Measurements from ENCODE around the gene RAB17.
A peak's percentile ranks its signal among the peaks of the same experiment; 100 is the strongest.
"Not testable (repeated sequence)": the region's sequence is repeated elsewhere in the genome, so short reads cannot be mapped to it uniquely, and the experiment has no call there.

Gene RAB17

GRCh38 chr2:237624565-237624964 lies 34.0 kb upstream of the RAB17 start:
- DNase-seq (ENCODE audit: low read depth in 2 of 2): no peak

GRCh38 chr2:237623428-237624403 lies 33.2 kb upstream of the RAB17 start:
- no peak for DNase-seq (ENCODE audit: low read depth in 2 of 2)

GRCh38 chr2:237618449-237618848 lies 27.9 kb upstream of the RAB17 start:
- DNase-seq (ENCODE audit: low read depth in 2 of 2): no peak

- DNase-seq (ENCODE audit: low read depth in 2 of 2): no peak
These were observed 27.1 kb upstream of the RAB17 start for GRCh38 chr2:237617587-237617982.

GRCh38 chr2:237616734-237617586 lies 26.4 kb upstream of the RAB17 start:
- no peak for DNase-seq (ENCODE audit: low read depth in 2 of 2)

GRCh38 chr2:237616373-237616733 lies 25.8 kb upstream of the RAB17 start:
- DNase-seq (ENCODE audit: low read depth in 2 of 2): no peak

GRCh38 chr2:237615631-237616249 lies 25.2 kb upstream of the RAB17 start:
- DNase-seq (ENCODE audit: low read depth in 2 of 2): no peak

GRCh38 chr2:237614151-237614720 lies 23.7 kb upstream of the RAB17 start:
- no peak for DNase-seq (ENCODE audit: low read depth in 2 of 2)

- no peak for DNase-seq (ENCODE audit: low read depth in 2 of 2)
These were observed 23.1 kb upstream of the RAB17 start for GRCh38 chr2:237613679-237614078.

- no peak for DNase-seq (ENCODE audit: low read depth in 2 of 2)
These were observed 22.2 kb upstream of the RAB17 start for GRCh38 chr2:237612527-237613357.

GRCh38 chr2:237606522-237606921 lies 16.0 kb upstream of the RAB17 start:
- DNase-seq (ENCODE audit: low read depth in 2 of 2): not testable (repeated sequence)

GRCh38 chr2:237604960-237605359 lies 14.4 kb upstream of the RAB17 start:
- no peak for DNase-seq (ENCODE audit: low read depth in 2 of 2)

GRCh38 chr2:237604391-237604790 lies 13.9 kb upstream of the RAB17 start:
- no peak for DNase-seq (ENCODE audit: low read depth in 2 of 2)

- DNase-seq (ENCODE audit: low read depth in 2 of 2): peak in 1 of 2 donors; percentile 36
These were observed 13.3 kb upstream of the RAB17 start for GRCh38 chr2:237603718-237604362.

GRCh38 chr2:237603049-237603717 lies 12.6 kb upstream of the RAB17 start:
- no peak for DNase-seq (ENCODE audit: low read depth in 2 of 2)

- no peak for DNase-seq (ENCODE audit: low read depth in 2 of 2)
These were observed 11.9 kb upstream of the RAB17 start for GRCh38 chr2:237602409-237602808.

- no peak for DNase-seq (ENCODE audit: low read depth in 2 of 2)
These were observed 11.1 kb upstream of the RAB17 start for GRCh38 chr2:237601453-237602116.

- DNase-seq (ENCODE audit: low read depth in 2 of 2): no peak
These were observed 9.8 kb upstream of the RAB17 start for GRCh38 chr2:237600205-237600846.
